ENCODE data around the gene CHD6. TPM values are rescaled to one million over a fixed set of nuclear protein-coding genes. Genes with fewer than 3 reads are reported as not detected.

The CHD6 gene
- total RNA-seq, 4 donors from 2014 or later: 21.5 to 97.6 (median 53.7) TPM

DNA sequence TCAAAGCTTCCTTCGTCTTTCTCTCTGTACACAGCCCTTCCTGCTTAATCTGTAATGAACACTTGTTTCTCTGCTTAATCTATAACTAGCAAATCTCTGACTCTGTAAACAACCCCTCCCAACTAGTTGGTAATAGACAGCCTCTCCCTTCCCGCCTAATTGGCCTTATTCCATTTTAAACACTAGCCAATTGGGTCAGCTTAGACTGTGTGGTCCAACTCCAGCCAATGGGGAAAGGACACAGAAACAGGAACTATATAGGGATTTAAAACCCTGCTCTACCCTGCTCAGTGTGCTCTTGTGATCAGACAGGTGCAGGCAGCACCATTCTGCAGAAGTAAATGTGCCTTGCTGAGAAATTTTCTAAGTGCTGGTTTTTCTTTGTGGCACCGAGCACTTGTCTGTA, 18.5 kb downstream of the CHD6 start:
- H3K27ac ChIP-seq: no peak overlapping the region
- H3K9me3 ChIP-seq: peaks cover 0 to 8% of the 10 kb centered on the region in 2 donors
- no peaks in the 10 kb centered on the region for H3K4me1 ChIP-seq
- TF ChIP-seq POLR2A (IDR thresholded peaks at IDR 0.05): no peak
- TF ChIP-seq CTCF (IDR thresholded peaks at IDR 0.05): no peak
- no peaks in the 10 kb centered on the region for H3K36me3 ChIP-seq
- no peaks in the 10 kb centered on the region for H3K27me3 ChIP-seq
- no peak for DNase-seq
- intact Hi-C loops (cut with DNase I; ENCODE audit: low total_unique reads): no loop called here
- H3K4me3 ChIP-seq: no peak overlapping the region

DNA sequence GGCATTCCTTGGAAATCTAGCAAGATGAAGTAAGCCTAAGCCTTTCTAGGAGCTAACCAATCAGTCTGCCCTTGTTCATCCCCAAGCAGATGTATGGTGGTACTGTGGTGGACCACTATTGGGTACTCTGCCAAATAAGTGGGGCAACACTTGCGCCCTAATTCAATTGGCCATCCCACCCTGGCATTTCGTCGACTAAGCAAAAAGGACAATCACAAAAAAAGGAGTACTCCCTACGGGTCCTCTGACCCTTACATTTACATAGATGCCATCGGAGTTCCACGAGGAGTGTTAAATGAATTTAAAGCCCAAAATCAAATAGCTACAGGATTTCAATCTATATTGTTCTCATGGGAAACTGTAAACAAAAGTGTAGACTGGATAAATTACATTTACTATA, 19.5 kb downstream of the CHD6 start:
- no peak overlapping the region for H3K27ac ChIP-seq
- no peaks in the 10 kb centered on the region for H3K27me3 ChIP-seq
- no peak for DNase-seq
- TF ChIP-seq CTCF (IDR thresholded peaks at IDR 0.05) (no peak), POLR2A (IDR thresholded peaks at IDR 0.05) (no peak)
- no peaks in the 10 kb centered on the region for H3K36me3 ChIP-seq
- intact Hi-C loops (cut with DNase I; ENCODE audit: low total_unique reads): no loop called here
- no peak overlapping the region for H3K4me3 ChIP-seq
- H3K4me1 ChIP-seq: no peaks in the 10 kb centered on the region
- peaks cover 0 to 8% of the 10 kb centered on the region in 2 donors for H3K9me3 ChIP-seq

DNA sequence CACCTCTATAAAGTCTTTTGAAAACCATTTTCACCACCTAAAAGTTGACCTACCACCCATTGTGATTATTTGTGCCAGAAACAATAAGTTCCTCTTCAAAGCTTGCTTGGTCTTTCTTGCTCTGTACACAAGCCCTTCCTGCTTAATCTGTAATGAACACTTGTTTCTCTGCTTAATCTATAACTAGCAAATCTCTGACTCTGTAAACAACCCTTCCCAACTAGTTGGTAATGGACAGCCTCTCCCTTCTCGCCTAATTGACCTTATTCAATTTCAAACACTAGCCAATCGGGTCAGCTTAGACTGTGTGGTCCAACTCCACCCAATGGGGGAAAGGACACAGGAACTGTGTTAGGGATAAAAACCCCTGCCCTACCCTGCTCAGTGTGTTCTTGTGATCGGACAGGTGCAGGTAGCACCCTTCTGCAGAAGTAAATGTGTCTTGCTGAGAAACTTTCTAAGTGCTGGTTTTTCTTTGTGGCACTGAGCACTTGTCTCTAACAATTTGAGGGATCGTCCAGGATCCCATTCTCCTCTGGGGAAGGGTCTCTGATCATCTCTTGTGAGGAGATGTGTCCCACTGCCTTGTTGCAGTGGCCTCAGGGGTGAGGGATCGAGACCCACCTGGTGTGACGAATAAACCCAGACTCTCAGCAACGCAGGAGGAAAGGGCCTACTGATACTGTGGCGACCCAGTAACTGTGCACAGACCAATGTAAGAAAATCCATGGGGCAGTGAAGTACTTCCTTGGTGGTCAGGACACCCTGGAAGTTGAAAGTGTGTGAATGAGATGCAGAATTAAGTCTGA, 23.5 kb downstream of the CHD6 start:
- Histone ChIP-seq H3K4me1 (no peaks in the 10 kb centered on the region), H3K9me3 (peaks cover 0 to 7% of the 10 kb centered on the region in 2 donors), H3K36me3 (no peaks in the 10 kb centered on the region)

GRCh38 chr20:41592516-41593216, 25.5 kb downstream of the CHD6 start:
- Histone ChIP-seq H3K36me3 (no peaks in the 10 kb centered on the region), H3K9me3 (peaks cover 0 to 10% of the 10 kb centered on the region in 2 donors), H3K27ac (no peak overlapping the region), H3K4me1 (no peaks in the 10 kb centered on the region), H3K27me3 (no peaks in the 10 kb centered on the region), H3K4me3 (no peak overlapping the region)
- no peak for DNase-seq
- TF ChIP-seq CTCF (IDR thresholded peaks at IDR 0.05) (no peak), POLR2A (IDR thresholded peaks at IDR 0.05) (no peak)
- intact Hi-C loops (cut with DNase I; ENCODE audit: low total_unique reads): no loop called here

More for the DNA sequence above, 23.5 kb downstream of the CHD6 start:
- Histone ChIP-seq H3K27me3 (no peaks in the 10 kb centered on the region), H3K27ac (no peak overlapping the region), H3K4me3 (no peak overlapping the region)
- intact Hi-C loops (cut with DNase I; ENCODE audit: low total_unique reads): no loop called here
- no peak for DNase-seq
- TF ChIP-seq POLR2A (IDR thresholded peaks at IDR 0.05) (no peak), CTCF (IDR thresholded peaks at IDR 0.05) (no peak)

- no peak overlapping the region for H3K4me3 ChIP-seq
- H3K27ac ChIP-seq: no peak overlapping the region
- no peaks in the 10 kb centered on the region for H3K4me1 ChIP-seq
- no peak for DNase-seq
- no peaks in the 10 kb centered on the region for H3K27me3 ChIP-seq
- peaks cover 0 to 23% of the 10 kb centered on the region in 2 donors for H3K9me3 ChIP-seq
- intact Hi-C loops (cut with DNase I; ENCODE audit: low total_unique reads): no loop called here
- TF ChIP-seq CTCF (IDR thresholded peaks at IDR 0.05): no peak
- TF ChIP-seq POLR2A (IDR thresholded peaks at IDR 0.05): no peak
- H3K36me3 ChIP-seq: no peaks in the 10 kb centered on the region
These were observed 30.2 kb downstream of the CHD6 start for GRCh38 chr20:41587956-41588355.

All from uterus (tissue), 4 donors.